GM18909 (cell line): ENCODE data around the gene SCFD2.

Experiments used
- ATAC-seq: cut with Tn5 transposase; IDR thresholded peaks from one replicate; pipeline ENCODE4 v1.9.1; 2021; ENCODE audit warnings: mild to moderate bottlenecking; ENCODE audit not compliant: unreplicated experiment, poor library complexity

Gene SCFD2

GRCh38 chr4:52947401-52948056 lies 418.3 kb downstream of the SCFD2 start:
- ATAC-seq, result no peak

GRCh38 chr4:52946855-52947254 lies 419.0 kb downstream of the SCFD2 start:
- no peak for ATAC-seq

GRCh38 chr4:52945982-52946381 lies 419.9 kb downstream of the SCFD2 start:
- no peak for ATAC-seq

- ATAC-seq, result no peak
These were observed 420.4 kb downstream of the SCFD2 start for GRCh38 chr4:52945326-52945898.

- ATAC-seq, result no peak
These were observed 422.2 kb downstream of the SCFD2 start for GRCh38 chr4:52943677-52944076.

- no peak for ATAC-seq
These were observed 422.9 kb downstream of the SCFD2 start for GRCh38 chr4:52942936-52943335.

GRCh38 chr4:52941450-52941849 lies 424.4 kb downstream of the SCFD2 start:
- no peak for ATAC-seq

- no peak for ATAC-seq
These were observed 426.1 kb downstream of the SCFD2 start for GRCh38 chr4:52939739-52940138.

GRCh38 chr4:52939325-52939724 lies 426.5 kb downstream of the SCFD2 start:
- no peak for ATAC-seq

GRCh38 chr4:52937829-52938228 lies 428.0 kb downstream of the SCFD2 start:
- ATAC-seq, result no peak

GRCh38 chr4:52936729-52937128 lies 429.1 kb downstream of the SCFD2 start:
- no peak for ATAC-seq

- no peak for ATAC-seq
These were observed 430.5 kb downstream of the SCFD2 start for GRCh38 chr4:52935317-52935716.

- ATAC-seq, result no peak
These were observed 432.1 kb downstream of the SCFD2 start for GRCh38 chr4:52933738-52934137.

GRCh38 chr4:52932591-52933470 lies 433.0 kb downstream of the SCFD2 start:
- ATAC-seq, result no peak

GRCh38 chr4:52931243-52931642 lies 434.6 kb downstream of the SCFD2 start:
- ATAC-seq, result no peak

GRCh38 chr4:52926196-52926974 lies 439.5 kb downstream of the SCFD2 start:
- no peak for ATAC-seq

- ATAC-seq, result no peak
These were observed 440.3 kb downstream of the SCFD2 start for GRCh38 chr4:52925531-52925968.

GRCh38 chr4:52919461-52919860 lies 446.4 kb downstream of the SCFD2 start:
- ATAC-seq, result no peak

- no peak for ATAC-seq
These were observed 448.0 kb downstream of the SCFD2 start for GRCh38 chr4:52917817-52918216.

- no peak for ATAC-seq
These were observed 450.0 kb downstream of the SCFD2 start for GRCh38 chr4:52915730-52916300.
